ENCODE measurements around the gene VENTX. TPM values are rescaled to one million over a fixed set of nuclear protein-coding genes. Genes with fewer than 3 reads are reported as not detected.

The VENTX gene
- total RNA-seq, 1 experiment from 2014 or later = not detected

DNA sequence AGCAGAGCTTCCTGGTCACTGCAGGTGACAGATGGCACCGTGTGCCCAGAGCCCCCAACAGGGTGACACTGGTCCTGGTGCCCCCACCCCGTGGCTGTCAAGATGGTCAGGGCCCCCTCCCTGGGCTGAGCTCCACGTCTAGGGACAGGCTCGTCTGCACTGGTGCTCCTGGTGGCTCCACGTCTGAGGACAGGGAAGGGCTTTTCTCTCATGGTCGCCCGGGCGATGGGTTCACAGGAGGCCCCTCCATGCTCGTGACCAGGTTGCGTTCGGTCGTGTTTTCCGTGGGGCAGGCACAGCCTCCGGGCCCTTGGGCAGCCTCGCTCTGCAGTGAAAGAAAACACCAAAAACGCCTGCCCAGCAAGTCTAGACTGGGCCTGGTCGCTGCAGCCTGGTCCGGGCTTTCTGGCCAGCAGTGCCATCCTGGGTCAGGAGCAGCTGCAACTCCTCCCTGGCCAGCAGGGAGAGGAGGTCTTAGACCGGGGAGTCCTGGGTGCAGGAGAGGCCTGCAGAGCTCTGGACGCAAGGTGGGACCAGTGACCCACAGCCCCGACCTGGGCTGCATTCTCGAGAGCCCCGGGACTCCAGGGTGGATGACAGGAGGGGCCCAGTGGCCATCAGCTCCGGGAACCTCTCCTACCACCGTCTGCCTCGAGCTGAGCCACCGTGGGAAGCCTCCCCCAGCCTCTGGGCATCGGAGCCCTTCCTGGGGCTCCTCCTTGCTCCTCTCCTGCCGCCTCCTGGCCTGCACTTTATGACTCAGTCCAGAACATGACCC is 35.5 kb upstream of the VENTX start:
- DNase-seq (ENCODE audit: low read depth) = no peak

DNA sequence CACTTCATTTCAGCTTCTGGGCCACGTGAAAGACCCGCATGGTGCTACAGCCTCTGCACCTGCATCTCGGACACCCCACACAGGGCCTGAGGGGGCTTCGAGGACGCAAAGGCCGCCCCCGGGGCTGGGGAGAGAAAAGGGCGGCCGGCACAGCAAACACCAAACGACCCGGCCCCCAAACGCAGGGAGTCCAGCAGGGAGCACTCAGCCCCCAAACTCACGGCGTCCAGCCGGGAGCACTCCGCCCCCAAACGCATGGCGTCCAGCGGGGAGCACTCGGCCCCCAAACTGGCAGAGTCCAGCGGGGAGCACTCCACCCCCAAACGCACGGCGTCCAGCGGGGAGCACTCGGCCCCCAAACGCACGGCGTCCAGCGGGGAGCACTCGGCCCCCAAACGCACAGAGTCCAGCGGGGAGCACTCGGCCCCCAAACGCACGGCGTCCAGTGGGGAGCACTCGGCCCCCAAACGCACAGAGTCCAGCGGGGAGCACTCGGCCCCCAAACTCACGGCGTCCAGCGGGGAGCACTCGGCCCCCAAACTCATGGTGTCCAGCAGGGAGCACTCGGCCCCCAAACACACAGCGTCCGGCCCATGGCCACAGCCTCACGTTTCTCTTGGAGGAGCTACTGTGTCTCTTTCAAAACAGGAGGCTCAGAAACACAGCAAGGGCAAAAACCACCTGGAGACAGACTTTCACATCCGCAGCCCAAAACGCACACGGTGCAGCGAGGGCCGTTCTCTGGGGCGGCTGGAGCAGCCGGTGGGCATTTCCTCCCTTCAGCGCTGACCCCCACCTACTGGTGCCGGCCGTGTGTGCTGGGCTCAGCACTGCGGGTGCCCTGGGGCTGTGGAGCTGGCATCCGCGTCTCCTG is 34.6 kb upstream of the VENTX start:
- no peak for DNase-seq (ENCODE audit: low read depth)

DNA sequence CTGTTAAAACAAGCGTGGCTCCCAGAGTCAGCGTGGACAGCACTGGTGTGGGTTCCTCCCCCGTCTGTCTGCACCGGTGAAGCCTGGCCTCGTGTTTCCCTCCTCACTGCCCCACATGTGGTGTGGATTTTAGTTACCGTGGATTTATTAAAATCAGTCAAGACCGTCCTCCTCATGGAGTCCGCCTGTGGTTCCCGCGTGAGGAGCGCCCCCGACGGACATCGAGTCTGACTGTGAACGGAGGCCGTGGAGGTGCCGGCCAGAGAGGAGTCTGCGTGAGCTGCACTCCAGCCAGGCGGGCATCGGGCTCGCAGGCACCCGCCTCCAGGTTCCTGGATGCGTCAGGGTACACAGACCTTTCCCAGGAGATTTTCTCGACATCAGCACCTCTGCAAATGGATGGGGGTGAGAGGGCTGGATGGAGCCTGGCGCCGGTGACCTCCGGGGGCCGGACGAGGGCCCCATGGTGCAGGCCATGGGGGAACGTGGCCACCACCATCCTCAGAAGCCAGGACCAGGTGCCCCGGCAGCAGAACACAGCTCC is 33.9 kb upstream of the VENTX start:
- DNase-seq (ENCODE audit: low read depth) = no peak

GRCh38 chr10:133204226-133205015 is 33.2 kb upstream of the VENTX start:
- no peak for DNase-seq (ENCODE audit: low read depth)

DNA sequence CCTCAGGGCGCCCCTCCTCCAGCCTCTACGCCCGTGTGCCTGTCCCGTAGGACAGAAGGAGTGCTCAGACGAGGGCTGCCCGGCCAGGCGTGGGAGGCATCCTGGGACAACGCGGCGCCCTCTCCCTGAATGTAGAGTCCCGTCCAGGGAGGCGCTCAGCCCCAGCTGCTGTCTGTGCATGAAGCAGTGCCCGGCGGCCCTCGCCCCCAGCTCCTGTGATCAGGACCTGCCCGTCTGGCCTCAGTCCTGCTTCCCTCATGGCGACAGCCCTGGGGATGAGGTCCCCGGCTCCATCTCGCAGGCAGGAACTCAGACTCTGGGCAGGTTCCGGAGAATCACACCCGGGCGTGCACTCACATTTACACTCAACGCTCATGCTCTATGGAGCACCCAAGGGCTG is 32.5 kb upstream of the VENTX start:
- no peak for DNase-seq (ENCODE audit: low read depth)

- no peak for DNase-seq (ENCODE audit: low read depth)
These were observed 31.2 kb upstream of the VENTX start for GRCh38 chr10:133206356-133207040.

GRCh38 chr10:133207041-133207600 is 30.5 kb upstream of the VENTX start:
- no peak for DNase-seq (ENCODE audit: low read depth)

DNA sequence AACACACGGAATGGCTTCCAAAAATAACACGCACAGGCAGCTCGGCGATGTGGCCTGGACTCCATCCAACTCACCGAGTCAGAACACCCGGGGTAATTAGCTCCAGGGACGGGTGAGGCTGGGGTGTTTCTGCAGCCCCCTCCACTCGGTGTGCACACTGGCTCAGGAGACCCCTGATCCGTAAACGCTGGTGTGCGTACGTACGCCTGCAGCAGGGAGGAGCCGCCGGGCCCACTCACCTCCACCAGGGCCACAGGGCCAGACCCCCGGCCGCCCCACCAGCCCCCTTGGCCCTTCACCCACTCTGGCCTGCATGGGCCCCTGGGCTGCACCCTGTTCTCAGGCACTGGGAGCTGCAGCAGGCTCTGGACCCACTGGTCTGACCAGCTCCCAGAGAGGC is 30.0 kb upstream of the VENTX start:
- DNase-seq (ENCODE audit: low read depth) = no peak

GRCh38 chr10:133208466-133208865 is 29.2 kb upstream of the VENTX start:
- no peak for DNase-seq (ENCODE audit: low read depth)

DNA sequence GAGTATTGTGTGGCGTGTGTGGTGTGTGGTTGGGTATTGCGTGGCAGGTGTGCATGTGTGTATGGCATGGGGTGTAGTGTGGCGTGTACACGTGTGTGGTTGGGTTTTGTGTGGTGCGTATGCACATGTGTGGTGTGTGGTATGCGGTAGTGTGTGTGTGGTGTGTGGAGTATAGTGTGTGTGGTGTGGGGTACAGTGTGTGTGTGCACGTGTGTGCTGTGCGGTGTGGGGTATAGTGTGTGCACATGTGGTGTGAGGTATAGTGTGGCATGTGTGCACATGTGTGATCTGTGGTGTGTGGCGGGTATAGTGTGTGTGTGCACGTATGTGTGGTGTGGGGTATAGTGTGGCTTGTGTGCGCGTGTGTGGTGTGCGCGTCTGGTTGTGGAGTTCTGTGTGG is 28.5 kb upstream of the VENTX start:
- no peak for DNase-seq (ENCODE audit: low read depth)

- no peak for DNase-seq (ENCODE audit: low read depth)
These were observed 28.0 kb upstream of the VENTX start for GRCh38 chr10:133209641-133210040.

DNA sequence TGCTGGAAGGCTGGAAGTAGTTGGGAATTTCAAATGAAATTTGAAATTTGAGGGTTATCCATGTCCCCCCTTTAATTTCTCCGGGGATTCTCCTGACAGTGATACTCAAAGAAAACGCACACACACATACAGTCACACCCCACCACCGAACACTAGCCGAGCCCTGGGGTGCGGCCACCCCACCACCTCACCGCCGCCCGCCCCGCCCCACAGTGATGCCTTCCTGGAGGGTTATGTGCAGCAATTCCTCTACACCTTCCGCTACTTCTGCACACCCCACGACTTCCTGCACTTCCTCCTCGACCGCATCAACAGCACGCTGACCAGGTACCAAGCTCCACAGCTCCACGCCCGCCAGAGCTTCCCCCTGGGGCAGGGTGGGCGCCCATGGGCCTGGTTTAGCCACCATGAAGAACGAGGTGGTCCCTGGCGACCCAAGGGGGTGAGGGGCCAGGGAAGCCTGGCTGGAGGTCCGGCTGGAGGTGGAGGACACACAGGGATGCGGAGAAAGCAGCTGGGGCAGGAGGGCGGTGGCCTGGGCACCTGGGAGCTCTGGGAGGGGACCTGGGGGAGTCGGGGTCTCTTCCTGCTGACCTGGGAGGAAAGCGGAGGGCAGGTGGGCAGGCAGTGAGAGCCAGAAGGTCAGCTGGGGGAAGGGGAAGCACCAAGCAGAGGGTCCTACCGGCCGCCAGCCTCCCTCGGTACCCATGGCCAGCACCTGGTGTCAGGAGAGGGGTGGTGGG is 27.1 kb upstream of the VENTX start:
- DNase-seq (ENCODE audit: low read depth) = no peak

DNA sequence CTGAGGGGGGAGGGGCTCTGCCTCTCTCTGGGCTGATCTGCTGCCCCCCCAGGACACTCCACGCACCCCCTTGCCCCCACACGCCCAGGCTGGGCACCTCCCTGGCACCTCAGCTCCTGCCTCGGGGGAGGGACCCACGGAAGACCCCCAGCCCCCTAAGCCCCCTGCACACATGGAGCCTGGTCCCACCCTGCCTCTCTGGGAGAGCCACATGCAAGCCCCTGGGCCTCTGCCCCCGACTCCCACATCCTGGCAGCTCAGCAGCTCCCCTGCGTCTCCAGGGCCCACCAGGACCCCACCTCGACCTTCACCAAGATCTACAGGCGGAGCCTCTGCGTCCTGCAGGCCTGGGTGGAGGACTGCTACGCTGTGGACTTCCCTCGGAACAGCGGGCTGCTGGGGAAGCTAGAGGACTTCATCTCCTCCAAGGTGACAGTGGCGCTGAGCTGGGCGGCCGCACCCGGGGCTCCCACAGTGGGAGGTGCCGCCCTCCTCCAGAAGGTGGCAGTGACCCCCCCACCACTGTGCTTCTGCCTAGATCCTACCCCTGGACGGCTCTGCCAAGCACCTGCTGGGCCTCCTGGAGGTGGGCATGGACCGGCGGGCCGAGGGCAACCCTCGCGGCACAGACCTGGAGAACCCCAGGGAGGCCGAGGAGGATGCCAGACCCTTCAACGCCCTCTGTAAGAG is 26.4 kb upstream of the VENTX start:
- no peak for DNase-seq (ENCODE audit: low read depth)

GRCh38 chr10:133211959-133212852 is 25.4 kb upstream of the VENTX start:
- DNase-seq (ENCODE audit: low read depth) = no peak

GRCh38 chr10:133212853-133213494 is 24.7 kb upstream of the VENTX start:
- DNase-seq (ENCODE audit: low read depth) = no peak

DNA sequence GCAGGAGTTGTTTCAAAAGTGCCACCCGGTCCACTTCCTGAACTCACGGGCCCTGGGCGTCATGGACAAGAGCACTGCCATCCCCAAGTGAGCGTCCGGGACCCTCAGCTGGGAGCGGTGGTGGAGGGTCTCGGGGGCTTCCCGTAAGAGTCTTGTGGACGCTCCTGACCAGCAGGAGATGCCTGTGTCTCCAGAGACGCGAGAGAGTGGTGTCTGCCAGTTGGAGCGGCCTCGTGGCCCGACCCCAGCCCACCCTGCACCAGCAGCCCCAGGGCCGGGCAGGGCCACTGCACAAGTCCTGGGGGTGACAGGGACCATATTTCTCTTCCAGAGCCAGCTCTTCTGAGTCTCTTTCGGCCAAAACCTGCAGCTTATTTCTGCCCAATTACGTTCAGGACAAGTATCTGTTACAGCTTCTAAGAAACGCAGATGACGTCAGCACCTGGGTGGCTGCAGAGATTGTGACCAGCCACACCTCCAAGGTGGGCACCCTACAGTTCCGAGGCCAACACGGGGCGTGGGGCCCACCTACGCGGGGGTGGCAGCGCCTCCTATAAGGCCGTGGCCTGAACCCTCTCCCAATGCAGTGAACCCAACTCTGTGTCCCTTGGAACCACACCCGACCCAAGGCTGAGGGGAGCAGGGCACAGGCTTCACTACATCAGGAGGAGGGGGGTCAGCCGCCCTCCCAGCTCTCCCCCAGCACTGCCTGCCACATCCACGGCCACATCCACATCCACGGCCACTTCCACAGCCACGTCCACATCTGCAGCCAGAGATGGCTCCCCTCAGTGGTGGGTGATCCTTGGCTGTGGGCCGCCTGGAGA is 23.8 kb upstream of the VENTX start:
- DNase-seq (ENCODE audit: low read depth) = no peak
